ENCODE results near the gene QPCTL. TPM values are rescaled to one million over a fixed set of nuclear protein-coding genes. Genes with fewer than 3 reads are reported as not detected.
A peak's percentile ranks its signal among the peaks of the same experiment; 100 is the strongest.

QPCTL gene
- total and polyA plus RNA-seq, 10 of the 15 experiments (the other 5 are each of a cell fraction or from before 2014, with no cell fraction given), result 1.1 to 22.6 (median 11.2) TPM

GRCh38 chr19:45739498-45740439, 47.3 kb downstream of the QPCTL start:
- CTCF ChIA-PET, result interaction anchor here (1.0 to 1.4 kb wide), 3 partner anchors 14 to 46 kb away, joined by 3 read pairs; partner anchors contain the start of gene SIX5
- DNase-seq (ENCODE audit: low read depth, low spot score) (no peak), ATAC-seq (peak; percentile 73), FAIRE-seq (no peak)
- RAD21 ChIA-PET (ENCODE audit: unreplicated experiment), result interaction anchor here (1.0 to 1.4 kb wide), 2 partner anchors 9 to 30 kb away, joined by 3 read pairs; partner anchors contain the start of genes FBXO46 and SIX5
- Histone ChIP-seq H3K4me3 (no peak overlapping the region), H3K9ac (ENCODE audit: control insufficient read depth, insufficient read depth, low read length) (no peak overlapping the region), H3K79me2 (ENCODE audit: control insufficient read depth, insufficient read depth, low read length) (no peaks in the 10 kb centered on the region), H4K20me1 (ENCODE audit: control insufficient read depth, insufficient read depth) (no peaks in the 10 kb centered on the region), H3K4me1 (ENCODE audit: control insufficient read depth, insufficient read depth, low read length) (no peaks in the 10 kb centered on the region), H3K27me3 (replicated peaks in 1 of 2; ENCODE audit: control insufficient read depth in 2 of 2, insufficient read depth in 2 of 2, low read length in 1 of 2) (peaks cover 0 to 2% of the 10 kb centered on the region in 2 experiments; a peak in 2 of 4 replicates), H3K27ac (ENCODE audit: control insufficient read depth, insufficient read depth) (no peak overlapping the region), H3K9me3 (replicated peaks; ENCODE audit: control insufficient read depth, insufficient read depth, low read length) (no peaks in the 10 kb centered on the region), H2AFZ (ENCODE audit: control insufficient read depth, low read depth, low read length) (no peak overlapping the region), H3K36me3 (ENCODE audit: control insufficient read depth in 2 of 2, insufficient read depth in 2 of 2, low read length in 1 of 2) (no peaks in the 10 kb centered on the region), H3K4me2 (ENCODE audit: control insufficient read depth, insufficient read depth) (no peak overlapping the region)
- in situ Hi-C loops (cut with MboI), result no loop called here
- TF ChIP-seq NR2C2 (IDR thresholded peaks at IDR 0.05; ENCODE audit: borderline replicate concordance, control insufficient read depth, insufficient read length, low read depth), result no peak
- TF ChIP-seq NFYB (IDR thresholded peaks at IDR 0.05; ENCODE audit: insufficient read depth, low read depth, low read length), result 0 out of 2 replicates have a peak, but pooled peaks have one; percentile 39
- WGBS (ENCODE audit: insufficient coverage, insufficient replicate concordance, low lambda C conversion rate, missing lambda C conversion rate), result 65% methylated on average over 10 of the region's 10 CpGs
- SMC1A ChIA-PET (ENCODE audit: uncharacterized antibody, unreplicated experiment), result no interaction called here
- no TSS peak for BruUV-seq (replicated peaks)
- intact Hi-C loops (cut with micrococcal nuclease; ENCODE audit: unreplicated experiment), result no loop called here
- POLR2A ChIA-PET, result interaction anchor here (0.7 kb wide), 1 partner anchor 29 kb away, joined by 3 read pairs; the partner anchor contains the start of gene SIX5

DNA sequence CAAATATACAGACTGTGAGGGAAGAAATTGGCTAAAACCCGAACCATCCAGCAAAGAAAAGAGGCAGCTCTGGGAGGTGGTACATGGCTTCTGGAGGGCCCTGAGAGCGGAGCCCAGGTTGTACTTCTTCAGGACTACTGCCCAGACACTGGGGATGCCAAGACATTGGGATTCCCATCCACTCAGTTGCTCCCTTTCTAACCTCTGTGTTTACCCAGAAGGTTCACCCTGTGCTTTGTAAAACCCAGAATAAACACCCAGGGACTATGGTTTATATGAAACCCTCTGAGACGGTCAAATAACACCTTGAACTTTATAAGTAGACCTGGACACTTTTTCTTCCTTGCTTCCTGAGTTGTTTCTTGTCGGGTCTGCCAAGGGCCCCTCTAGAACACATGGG, 50.5 kb downstream of the QPCTL start:
- 17% methylated on average over 4 of the region's 4 CpGs for WGBS (ENCODE audit: insufficient coverage, insufficient replicate concordance, low lambda C conversion rate, missing lambda C conversion rate)
- Histone ChIP-seq H3K79me2 (ENCODE audit: control insufficient read depth, insufficient read depth, low read length) (no peaks in the 10 kb centered on the region), H3K9me3 (replicated peaks; ENCODE audit: control insufficient read depth, insufficient read depth, low read length) (no peaks in the 10 kb centered on the region), H2AFZ (ENCODE audit: control insufficient read depth, low read depth, low read length) (no peak overlapping the region), H3K9ac (ENCODE audit: control insufficient read depth, insufficient read depth, low read length) (no peak overlapping the region), H3K4me1 (ENCODE audit: control insufficient read depth, insufficient read depth, low read length) (no peaks in the 10 kb centered on the region), H3K36me3 (ENCODE audit: control insufficient read depth in 2 of 2, insufficient read depth in 2 of 2, low read length in 1 of 2) (no peaks in the 10 kb centered on the region), H3K27ac (ENCODE audit: control insufficient read depth, insufficient read depth) (no peak overlapping the region), H3K27me3 (replicated peaks in 1 of 2; ENCODE audit: control insufficient read depth in 2 of 2, insufficient read depth in 2 of 2, low read length in 1 of 2) (peaks cover 0 to 2% of the 10 kb centered on the region in 2 experiments; a peak in 2 of 4 replicates), H3K4me2 (ENCODE audit: control insufficient read depth, insufficient read depth) (no peak overlapping the region), H4K20me1 (ENCODE audit: control insufficient read depth, insufficient read depth) (no peaks in the 10 kb centered on the region), H3K4me3 (no peak overlapping the region)
- SMC1A ChIA-PET (ENCODE audit: uncharacterized antibody, unreplicated experiment), result no interaction called here
- ATAC-seq (no peak), FAIRE-seq (no peak), DNase-seq (ENCODE audit: low read depth, low spot score) (no peak)
- in situ Hi-C loops (cut with MboI) (no loop called here), intact Hi-C loops (cut with micrococcal nuclease; ENCODE audit: unreplicated experiment) (no loop called here)
- CTCF ChIA-PET, result no interaction called here
- RAD21 ChIA-PET (ENCODE audit: unreplicated experiment), result no interaction called here
- POLR2A ChIA-PET, result interaction anchor here (0.6 to 1.2 kb wide), 2 partner anchors 26 to 143 kb away, joined by 4 to 6 read pairs; partner anchors contain the start of genes IRF2BP1 and SIX5
- no TSS peak for BruUV-seq (replicated peaks)
- no peak for TF ChIP-seq POU2F2 (IDR thresholded peaks at IDR 0.05; ENCODE audit: borderline replicate concordance, low read depth, low read length)
- TF ChIP-seq RBBP5 (conservative IDR thresholded peaks at IDR 0.05), result no peak
- TF ChIP-seq CBX5 (IDR thresholded peaks at IDR 0.05; ENCODE audit: low read depth), result no peak
- no peak for TF ChIP-seq BMI1 (IDR thresholded peaks at IDR 0.05; ENCODE audit: borderline replicate concordance)
- TF ChIP-seq RELA (IDR thresholded peaks at IDR 0.05; ENCODE audit: borderline replicate concordance, partially characterized antibody), result no peak
- no peak for TF ChIP-seq CHD4 (IDR thresholded peaks at IDR 0.05)
- no peak for TF ChIP-seq ETV6 (conservative IDR thresholded peaks at IDR 0.05 in 1 of 2, IDR thresholded peaks at IDR 0.05 in 1 of 2; ENCODE audit: borderline replicate concordance in 1 of 2, low read depth in 1 of 2)
- TF ChIP-seq TAF1 (IDR thresholded peaks at IDR 0.05; ENCODE audit: borderline replicate concordance, low read depth, low read length), result no peak
- no peak for TF ChIP-seq SREBF1 (IDR thresholded peaks at IDR 0.05; ENCODE audit: low read length)
- no peak for TF ChIP-seq SUZ12 (IDR thresholded peaks at IDR 0.05; ENCODE audit: unreplicated experiment)
- no peak for TF ChIP-seq ZZZ3 (IDR thresholded peaks at IDR 0.05; ENCODE audit: control insufficient read depth, insufficient read length, low read depth)
- no peak for TF ChIP-seq ZBED1 (IDR thresholded peaks at IDR 0.05; ENCODE audit: borderline replicate concordance)
- TF ChIP-seq IRF3 (IDR thresholded peaks at IDR 0.05), result no peak
- TF ChIP-seq POLR2AphosphoS2 (IDR thresholded peaks at IDR 0.05; ENCODE audit: low read depth, low read length), result no peak
- no peak for TF ChIP-seq CREM (IDR thresholded peaks at IDR 0.05; ENCODE audit: low read depth)
